Stimulated activated CD8-positive, alpha-beta memory T cell treated with anti-CD3 and anti-CD28 coated beads, Interleukin-7, amount 100 ng/mL, for 24 hours (primary cell): ENCODE measurements around the gene SGTA.
"Not testable (repeated sequence)": the region's sequence is repeated elsewhere in the genome, so short reads cannot be mapped to it uniquely, and the experiment has no call there.

Source experiments
- DNase-seq: peaks from one replicate; pipeline ENCODE4 v3.0.0-alpha.2; 2020; ENCODE audit warnings: low read depth

The SGTA gene

DNA sequence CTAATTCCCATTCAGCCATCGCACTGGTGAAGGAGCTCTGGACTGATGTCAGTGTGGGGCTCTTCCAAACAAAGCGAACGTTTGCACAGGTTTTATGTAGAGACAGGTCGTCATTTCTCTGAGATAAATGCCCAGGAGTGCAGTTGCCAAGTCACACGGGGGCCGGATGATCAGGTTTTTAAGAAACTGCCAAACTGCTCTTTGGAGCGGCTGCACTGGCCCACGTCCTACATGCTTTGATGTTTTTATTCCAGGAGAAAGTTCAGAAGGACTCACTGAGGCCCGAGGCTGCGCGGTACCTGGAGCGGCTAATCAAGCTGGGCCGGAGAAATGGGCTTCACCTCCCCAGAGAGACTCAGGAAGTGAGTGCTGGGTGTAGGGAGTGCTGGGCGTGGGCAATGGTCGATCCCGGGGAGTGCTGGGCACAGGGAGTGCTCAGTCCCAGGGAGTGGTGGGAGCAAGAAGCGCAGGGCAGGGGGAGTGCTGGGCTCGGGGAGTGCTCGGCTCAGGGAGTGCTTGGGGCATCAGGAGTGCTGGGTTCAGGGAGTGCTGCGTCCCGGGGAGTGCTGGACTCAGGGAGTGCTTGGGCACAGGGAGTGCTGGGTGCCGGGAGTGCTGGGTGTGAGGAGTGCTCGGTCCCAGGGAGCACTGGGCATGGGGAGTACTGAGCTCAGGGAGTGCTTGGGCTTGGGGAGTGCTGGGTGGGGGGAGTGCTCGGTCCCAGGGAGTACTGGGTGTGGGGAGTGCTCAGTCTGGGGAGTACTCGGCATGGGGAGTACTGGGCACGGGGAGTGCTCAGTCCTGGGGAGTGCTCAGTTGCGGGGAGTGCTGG is 13.0 kb upstream of the SGTA start:
- DNase-seq: no peak

DNA sequence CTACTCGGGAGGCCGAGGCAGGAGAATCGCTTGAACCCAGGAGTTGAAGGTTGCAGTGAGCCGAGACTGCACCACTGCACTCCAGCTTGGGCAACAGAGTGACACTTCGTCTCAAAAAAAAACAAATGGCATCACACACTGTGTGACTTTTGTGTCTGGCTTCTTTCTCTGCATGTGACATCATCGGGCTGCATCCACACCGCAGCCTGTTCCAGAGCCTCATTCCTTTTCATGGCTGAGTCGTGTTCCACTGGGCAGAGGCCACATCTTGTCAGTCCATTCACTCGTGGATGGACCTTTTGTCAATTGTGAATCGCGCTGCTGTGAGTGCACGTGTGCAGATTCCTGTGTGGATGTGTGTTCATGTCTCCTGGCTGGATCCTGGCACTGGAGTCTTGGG is 10.5 kb upstream of the SGTA start:
- DNase-seq: no peak

DNA sequence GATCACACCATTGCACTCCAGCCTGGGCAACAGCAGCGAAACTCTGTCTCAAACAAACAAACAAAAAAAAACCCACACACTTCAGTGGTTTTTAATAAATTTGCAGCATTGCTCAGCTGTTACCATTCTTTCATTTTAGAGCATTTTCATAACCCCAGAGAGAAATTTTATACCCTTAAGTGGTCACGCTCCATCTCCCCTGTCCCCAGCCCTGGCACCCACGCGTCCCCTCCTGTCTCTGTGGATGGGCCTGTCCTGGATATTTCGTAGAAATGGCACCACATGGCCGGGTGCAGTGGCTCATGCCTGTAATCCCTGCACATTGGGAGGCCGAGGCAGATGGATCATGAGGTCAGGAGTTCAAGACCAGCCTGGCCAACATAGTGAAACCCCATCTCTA is 10.1 kb upstream of the SGTA start:
- no peak for DNase-seq

DNA sequence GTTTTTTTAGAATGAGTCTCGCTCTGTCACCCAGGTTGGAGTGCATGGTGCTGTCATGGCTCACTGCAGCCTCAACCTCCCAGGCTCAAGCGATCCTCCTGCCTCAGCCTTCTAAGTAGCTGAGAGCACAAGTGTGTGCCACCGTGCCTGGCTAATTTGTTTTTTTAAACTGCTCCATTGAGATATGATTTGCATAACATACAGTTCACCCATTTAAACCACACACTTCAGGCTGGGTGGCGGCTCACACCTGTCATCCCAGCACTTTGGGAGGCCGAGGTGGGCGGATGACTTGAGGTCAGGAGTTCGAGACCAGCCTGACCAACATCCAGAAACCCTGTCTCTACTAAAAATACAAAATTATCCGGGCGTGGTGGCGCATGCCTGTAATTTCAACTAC is 9.6 kb upstream of the SGTA start:
- DNase-seq: not testable (repeated sequence)

DNA sequence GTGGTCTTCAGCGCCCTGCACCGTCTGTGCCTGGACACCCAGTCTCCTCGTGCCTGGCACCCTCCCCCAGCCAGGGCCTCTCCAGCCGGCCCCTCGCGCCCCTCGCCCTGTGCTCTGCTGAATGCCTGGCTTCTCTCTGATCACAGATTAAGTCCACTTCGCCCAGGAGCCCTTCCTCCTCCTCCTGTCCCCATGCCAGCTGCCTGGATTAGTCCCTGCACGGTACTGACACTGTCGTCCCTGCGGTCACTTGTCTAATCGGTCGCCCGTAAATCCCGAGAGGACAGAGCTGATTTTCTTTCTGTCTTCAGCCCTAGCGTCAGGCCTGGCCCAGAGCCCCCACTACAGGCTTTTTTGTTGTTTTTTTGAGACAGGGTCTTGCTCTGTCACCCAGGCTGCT is 8.8 kb upstream of the SGTA start:
- DNase-seq: no peak

DNA sequence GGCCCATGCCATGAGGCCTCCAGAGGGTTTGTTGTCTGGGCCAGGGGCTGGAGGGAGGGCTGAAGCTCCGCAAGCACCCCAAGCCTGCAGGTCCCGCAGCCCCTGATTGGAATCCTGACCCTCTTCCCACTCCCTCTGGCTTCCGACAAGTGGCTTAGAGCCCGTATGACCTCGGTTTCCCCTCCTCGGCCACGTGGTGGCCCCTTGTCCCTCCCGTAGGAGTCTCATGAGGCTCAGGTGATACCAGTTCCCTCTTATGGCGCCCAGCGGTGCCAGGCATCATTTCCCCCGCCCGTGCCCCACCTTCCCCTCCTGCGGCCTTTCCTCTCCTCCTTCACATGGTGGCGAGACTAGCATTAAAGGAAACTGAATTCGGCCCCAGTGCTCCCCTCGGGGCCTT is 8.4 kb upstream of the SGTA start:
- no peak for DNase-seq

DNA sequence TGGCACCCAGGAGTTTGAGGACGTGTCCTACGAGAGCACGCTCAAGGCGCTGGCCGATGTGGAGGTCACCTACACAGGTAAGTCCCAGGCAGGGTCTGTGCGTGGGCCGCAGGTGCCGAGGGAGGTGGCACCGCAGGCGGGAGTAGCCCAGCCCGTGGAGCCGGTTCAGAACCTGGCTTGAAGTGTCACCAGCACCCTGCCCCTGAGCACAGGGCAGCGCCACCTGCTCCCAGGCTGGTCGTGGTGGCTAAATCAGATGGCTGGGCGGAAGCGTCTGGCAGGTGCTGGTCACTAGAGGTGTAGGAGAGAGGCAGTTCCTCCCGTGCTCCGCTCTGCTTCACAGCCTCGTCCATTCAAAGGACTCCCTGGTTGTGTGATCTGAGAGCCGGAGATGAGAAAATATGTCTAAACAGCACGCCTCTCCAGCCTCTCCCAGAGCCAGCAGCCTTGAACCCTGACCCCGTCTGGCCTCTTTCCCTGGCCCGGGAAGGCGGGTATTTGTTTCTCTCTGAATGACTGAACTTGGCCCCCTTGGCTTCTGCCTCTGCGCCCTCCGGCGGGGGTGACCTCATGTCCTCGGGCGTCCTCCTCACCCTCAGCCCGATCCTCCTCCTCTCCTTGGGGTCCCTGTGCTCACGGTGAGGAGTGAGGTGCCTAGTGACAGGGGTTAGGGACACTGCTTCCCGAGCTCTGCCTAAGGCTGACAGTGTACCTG is 7.6 kb upstream of the SGTA start:
- no peak for DNase-seq

DNA sequence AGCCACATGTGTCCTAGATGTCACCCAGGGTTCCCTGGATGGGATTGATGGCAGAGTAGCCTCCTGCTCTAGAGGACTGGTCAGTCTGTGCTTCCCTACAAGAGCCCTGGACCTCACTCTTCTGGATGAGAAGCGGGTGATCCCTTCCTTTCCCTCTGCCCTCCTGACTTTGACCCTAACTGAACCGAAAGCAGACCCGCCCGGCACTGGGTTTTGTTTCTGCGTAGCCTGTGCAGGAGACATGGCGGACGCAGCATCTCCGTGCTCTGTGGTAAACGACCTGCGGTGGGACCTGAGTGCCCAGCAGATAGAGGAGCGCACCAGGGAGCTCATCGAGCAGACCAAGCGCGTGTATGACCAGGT is 7.1 kb upstream of the SGTA start:
- no peak for DNase-seq

DNA sequence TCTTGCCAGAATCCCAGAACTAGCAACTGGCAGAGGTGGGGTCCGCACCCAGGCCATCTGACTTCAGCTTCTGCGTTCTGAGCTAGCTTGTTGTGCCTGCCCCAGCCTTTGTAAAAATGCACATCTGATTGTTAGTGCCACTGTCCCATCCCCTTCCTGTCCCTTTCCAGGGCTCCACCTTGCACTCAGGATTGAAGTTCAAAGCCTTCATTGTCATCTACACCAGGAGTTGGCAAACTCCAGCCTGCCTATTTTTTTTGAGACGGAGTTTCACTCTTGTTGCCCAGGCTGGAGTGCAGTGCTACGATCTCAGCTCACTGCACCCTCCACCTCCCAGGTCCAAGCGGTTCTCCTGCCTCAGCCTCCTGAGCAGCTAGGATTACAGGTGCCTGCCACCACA is 5.2 kb upstream of the SGTA start:
- no peak for DNase-seq

DNA sequence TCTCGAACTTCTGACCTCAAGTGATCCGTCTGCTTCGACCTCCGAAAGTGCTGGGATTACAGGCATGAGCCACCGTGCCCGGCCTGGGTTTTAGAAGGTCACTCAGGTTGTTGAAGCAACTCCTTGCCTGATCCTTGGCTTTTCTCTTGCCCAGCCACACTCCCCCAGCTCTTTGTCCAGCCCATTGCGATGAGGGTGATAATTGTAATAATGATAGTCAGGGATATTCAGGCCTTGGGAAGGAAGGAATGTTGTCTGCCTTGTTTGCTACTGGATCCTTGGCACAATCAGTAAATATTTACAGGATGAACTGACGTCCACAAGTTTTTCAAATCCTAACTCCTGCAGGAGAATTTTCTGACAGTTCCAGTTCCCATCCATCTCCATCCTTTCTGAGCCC is 4.0 kb upstream of the SGTA start:
- DNase-seq: no peak

DNA sequence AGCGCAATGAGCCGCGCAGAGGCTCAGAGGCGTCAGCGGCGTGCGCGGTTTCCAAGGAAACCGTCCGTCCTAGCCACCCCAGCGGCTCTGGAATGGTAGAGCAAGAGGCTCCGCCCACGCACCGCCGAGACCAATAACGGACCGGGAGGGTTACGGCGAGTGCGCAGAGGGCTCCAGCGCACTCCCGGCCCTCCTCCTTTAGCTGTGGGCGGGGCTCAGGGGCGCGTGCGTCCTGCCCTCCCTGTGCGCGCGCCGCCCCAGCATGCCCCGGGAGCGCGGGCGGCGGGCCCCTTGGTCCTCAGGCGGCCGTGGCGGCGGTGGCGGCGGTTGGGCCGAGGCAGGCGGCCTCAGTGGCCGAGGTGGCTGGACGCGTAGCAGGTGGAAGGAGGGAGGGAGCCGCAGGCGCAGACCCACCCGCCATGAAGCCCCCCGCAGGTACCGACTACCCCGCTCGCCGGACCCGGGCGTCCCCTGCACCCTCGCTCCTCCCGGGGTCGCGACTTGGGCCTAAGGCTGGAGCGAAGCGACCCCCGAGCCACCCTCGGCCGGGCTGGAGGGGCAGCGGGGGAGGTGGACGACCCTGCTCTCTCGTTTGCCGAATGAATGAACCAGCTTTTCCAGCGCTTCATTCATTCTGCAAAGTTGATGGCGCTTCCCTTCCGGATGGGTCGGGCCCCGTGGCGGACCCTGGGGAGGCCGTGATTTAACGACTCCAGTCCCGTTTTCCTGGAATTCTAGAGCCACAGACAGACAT is 2.3 kb upstream of the SGTA start, which contains the start of gene THOP1:
Gene THOP1 (plus strand): TSS at position 260 of the 754 bp plus-strand sequence. CDS start 160 bp downstream, at position 420.
- peak; percentile 99 for DNase-seq

DNA sequence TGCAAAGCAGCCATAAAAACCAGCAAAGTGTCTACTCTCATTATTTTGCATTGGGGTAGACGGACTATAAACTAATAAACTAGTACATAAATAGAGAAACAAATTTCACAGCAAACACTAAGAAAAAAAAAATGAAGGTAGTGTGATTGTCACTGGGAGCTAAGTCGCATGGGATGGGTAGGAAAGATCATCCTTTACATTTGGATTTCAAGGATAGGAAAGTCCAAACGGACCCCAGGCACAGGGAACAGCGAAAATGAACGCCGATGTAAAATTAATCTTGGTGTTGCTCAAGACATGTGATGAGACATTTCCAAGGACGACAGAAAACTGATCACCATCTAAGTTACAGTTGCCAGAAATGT is 690 bp upstream of the SGTA start:
- DNase-seq: no peak

DNA sequence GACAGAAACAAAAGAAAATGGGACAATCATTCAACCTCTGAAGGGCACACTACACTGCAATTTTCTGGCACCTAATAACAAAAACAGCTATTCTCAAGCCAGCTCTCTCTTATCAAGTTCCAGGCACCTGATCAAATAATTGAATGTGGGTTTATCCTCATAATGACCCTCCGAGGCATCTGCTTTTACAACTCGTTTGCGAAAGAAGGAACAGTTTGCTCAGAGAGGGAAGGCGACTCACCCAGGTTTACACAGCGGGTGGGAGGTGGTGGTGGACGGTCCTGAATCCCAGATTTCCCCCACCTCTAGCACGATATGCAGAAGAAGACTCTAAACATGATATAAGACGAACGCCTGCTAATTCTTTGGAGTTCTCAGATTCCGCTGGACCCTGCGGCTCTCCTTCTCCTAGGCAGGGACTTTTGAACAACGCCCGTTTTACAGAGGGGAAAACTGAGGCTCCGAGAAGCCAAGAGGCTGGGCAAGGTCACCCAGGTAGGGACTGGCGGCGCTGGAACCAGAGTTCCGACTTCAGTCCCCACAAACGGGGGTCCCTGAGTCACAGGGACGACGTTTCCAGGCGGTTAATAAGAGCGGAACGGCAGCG is 641 bp downstream of the SGTA start:
- DNase-seq: peak; percentile 8

DNA sequence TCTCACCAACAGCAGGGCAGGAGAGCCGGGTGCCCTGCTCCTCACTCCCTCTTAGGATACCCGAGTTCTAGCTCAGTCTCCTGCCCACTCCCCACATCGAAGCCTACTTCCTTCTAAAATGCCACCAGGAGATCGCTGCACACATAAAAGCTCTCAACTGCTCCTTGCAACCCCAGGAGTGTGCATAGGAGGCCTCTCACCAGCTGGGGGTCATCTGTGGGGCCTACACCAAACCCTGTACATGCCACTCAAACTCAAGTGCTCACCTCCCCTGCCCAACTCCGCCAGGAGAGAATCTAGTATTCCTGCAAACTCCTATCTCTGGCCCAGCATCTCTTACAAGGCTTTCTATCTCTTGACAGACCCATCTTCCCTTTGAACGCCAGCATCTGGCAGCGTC is 2.8 kb downstream of the SGTA start:
- DNase-seq: no peak

DNA sequence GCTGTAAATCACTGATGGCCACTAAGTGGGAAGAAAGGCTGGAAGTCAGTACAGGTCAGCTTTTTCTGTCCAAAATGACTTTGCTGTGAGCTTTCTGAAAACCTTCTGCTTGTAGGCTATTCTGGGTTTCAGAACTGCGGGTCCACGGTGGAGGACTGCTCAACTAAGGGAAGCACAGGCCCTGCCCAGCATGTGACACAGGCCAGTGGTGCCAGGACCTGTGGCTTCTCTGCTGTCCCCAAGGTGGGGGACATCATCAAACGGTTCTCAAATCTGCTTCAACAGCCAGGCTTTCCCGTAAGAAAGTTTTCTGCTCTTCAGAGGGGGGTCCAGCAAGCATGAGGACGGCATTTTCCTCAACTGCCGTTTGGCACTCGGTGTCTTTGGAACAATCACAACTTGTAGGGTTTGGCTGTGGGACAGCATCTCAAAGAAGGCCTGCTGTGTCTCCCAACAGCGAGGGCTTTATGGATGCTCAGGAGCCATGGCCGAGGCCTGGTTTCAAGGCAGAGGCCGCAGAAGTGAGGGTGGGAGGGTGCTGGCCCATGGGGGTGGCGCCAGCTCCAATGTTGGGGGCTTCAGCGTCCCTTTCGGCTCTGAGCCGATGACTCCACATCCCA is 3.8 kb downstream of the SGTA start:
- DNase-seq: no peak

DNA sequence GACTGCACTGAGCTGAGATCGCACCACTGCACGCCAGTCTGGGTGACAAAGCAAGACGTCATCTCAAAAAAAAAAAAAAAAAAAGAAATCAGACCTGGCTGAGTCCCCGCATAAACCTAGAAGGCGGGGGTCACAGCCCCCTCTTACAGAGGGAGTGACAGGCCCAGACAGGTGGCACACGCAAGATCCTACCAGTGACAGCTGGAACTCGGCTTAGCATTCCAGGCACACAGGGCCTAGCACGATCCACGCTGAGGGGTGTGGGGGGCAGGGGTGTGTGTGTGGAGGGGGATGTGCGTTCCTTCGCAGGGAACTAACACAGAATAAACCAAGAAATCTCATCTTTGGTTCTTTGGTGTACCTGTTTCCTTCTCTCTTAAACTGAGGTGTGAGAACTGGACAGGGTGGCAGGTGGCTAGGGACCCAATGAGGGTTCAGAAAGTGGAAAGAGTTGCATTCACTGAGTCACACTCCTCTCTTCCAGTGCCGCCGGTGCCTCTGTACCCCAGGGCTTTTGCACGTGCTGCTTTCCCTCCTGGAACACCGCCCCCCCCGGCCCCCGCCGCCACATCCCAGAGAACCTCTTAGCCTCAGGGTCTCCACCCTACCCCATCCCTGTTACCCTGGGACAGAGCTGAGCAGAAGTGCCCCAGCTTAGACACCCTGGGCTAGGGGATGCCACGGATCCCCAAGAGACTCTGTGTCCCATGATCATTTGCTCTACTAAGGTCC is 5.0 kb downstream of the SGTA start:
- DNase-seq: no peak

DNA sequence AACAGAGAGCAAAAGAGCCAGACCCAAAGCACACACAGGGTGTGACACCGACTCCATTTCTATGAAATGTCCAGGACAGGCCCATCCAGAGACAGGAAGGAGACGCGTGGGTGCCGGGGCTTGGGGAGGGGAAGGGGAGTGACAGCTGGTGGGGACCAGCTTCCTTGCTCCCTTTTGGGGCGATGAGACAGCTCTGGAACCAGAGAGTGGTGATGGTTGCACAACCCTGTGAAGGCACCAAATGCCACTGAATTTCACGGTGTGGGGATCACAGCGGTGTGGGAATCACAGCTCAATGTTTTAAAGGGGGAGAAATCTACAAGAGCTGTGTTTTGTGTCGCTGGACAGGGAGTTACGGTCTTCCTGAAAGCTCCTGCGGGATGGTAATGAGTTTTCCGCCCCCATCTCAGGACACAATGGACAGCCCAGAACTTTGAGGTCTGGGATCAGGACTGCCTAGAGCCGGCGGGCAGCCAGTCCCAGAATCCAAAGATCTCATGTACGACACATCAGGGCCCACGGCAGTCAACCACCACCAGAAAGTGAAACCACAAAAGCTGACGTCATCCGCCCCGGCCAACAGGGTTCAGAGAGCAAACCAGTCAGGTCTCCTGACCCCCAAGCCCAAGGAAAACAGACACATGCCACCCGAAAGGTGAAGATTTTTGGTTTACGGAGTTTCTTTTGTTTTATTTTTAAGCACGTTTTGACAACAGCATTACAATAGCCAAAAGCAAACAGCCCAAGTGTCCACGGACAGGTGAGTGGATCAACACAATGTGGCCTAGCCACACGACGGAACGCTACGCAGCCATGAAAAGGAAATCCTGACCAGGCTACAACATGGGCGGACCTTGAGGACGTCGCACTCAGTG is 7.3 kb downstream of the SGTA start:
- DNase-seq: peak; percentile 45

DNA sequence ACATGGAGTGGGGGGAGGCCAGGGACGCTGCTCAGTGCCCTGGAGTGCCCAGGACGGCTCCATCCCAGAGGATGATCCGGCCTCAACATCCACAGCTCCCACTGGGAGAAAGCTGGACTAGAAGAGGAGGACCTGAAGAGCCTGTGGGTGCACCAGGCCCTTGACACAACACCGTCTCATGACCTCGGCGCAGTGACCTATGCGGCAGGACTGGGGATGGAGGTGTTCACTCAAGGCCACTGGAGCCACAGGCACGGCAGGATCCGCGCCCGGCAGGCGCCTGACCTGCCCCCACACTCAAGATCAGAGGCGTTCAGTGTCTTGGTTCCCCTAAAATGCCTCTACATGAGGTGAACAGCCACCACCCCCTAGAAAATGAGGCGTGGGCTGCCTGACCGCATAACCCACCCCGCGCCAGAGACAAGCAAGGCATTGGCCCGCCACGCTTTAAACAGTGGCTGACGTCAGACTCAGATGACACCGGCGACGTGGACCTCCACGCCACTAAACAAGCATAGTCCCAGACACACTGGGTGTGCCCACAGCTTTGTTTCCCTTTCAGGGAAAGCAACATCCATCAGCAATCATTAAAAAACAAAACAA is 8.0 kb downstream of the SGTA start:
- no peak for DNase-seq

DNA sequence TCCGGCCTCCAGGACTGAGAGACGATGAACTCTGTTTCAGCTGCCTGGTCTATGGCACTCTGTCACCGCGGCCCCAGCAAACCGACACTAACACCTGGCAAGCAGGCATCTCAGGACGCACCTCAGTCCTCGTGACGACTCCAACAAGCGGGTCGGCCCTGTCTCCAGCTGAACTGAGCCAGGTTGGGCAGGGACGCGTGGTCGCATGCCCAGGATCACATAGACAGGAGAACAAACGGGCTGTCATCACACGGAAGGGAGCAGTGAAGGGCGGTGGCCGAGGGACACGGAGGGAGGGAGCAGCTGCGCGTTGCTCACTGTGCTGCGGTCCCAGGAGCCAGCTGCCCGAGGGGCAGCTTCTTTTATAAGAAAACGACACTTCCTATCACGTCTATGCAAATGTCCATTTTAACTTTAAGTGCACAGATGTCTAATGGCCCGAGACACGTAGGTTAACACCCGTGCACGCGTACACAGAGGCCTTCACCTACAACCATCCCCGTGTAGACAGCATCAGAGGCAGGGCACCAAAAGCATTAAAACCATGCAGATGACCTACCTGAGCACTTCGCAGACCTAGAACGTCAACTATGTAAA is 8.9 kb downstream of the SGTA start:
- no peak for DNase-seq
